IPS-18a (cell line): ENCODE results near the gene NOP10.
A peak's percentile ranks its signal among the peaks of the same experiment; 100 is the strongest.
"Not testable (repeated sequence)": the region's sequence is repeated elsewhere in the genome, so short reads cannot be mapped to it uniquely, and the experiment has no call there.

Experiments used
- H3K27ac ChIP-seq: one replicate; pipeline ENCODE4 v1.5.1; 2013; ENCODE audit warnings: low read length
- H3K27me3 ChIP-seq: one replicate; pipeline ENCODE4 v1.6.1; 2013; ENCODE audit warnings: mild to moderate bottlenecking, low read length; ENCODE audit not compliant: control insufficient read depth, insufficient read depth
- H3K36me3 ChIP-seq: one replicate; pipeline ENCODE4 v1.6.1; 2013; ENCODE audit warnings: low read depth, low read length; ENCODE audit not compliant: control insufficient read depth
- H3K4me1 ChIP-seq: one replicate; pipeline ENCODE4 v1.6.1; 2013; ENCODE audit warnings: low read depth, low read length; ENCODE audit not compliant: control insufficient read depth
- H3K4me3 ChIP-seq: one replicate; pipeline ENCODE4 v1.5.1; 2013; ENCODE audit warnings: low read length
- H3K9ac ChIP-seq: one replicate; pipeline ENCODE4 v1.6.1; 2013; ENCODE audit warnings: mild to moderate bottlenecking, low read length, moderate library complexity
- H3K9me3 ChIP-seq: one replicate; pipeline ENCODE4 v1.6.1; 2013; ENCODE audit warnings: low read depth, low read length; ENCODE audit not compliant: control insufficient read depth

Gene NOP10

GRCh38 chr15:34342737-34343575 is at the start of gene NOP10, which contains the start of gene NUTM1:
Gene NOP10, minus strand, starts transcription at chr15:34343136. Its CDS starts 63 bp downstream, at chr15:34343073.
Gene NUTM1, plus strand, starts transcription at chr15:34343315. Its CDS starts 382 bp downstream, at chr15:34343697.
- peak within 1 kb of the TSS; percentile 62 for H3K27ac ChIP-seq
- peak within 1 kb of the TSS; percentile 92 for H3K9ac ChIP-seq
- peaks cover 5% of the 10 kb centered on the region for H3K4me1 ChIP-seq
- no peaks in the 10 kb centered on the region for H3K9me3 ChIP-seq
- H3K36me3 ChIP-seq, result peaks cover 18% of the 10 kb centered on the region
- H3K4me3 ChIP-seq, result peak within 1 kb of the TSS; percentile 82
- no peaks in the 10 kb centered on the region for H3K27me3 ChIP-seq

GRCh38 chr15:34389594-34390086 is 46.7 kb upstream of the NOP10 start:
- H3K9ac ChIP-seq, H3K27me3 ChIP-seq, H3K9me3 ChIP-seq, H3K27ac ChIP-seq, H3K4me1 ChIP-seq, H3K4me3 ChIP-seq, H3K36me3 ChIP-seq: not testable (repeated sequence)

GRCh38 chr15:34381829-34382521 is 39.0 kb upstream of the NOP10 start:
- H3K9me3 ChIP-seq, H3K4me3 ChIP-seq, H3K4me1 ChIP-seq, H3K27me3 ChIP-seq, H3K27ac ChIP-seq, H3K36me3 ChIP-seq, H3K9ac ChIP-seq: not testable (repeated sequence)

GRCh38 chr15:34380491-34380890 is 37.6 kb upstream of the NOP10 start:
- H3K4me1 ChIP-seq, H3K9ac ChIP-seq, H3K4me3 ChIP-seq, H3K27ac ChIP-seq, H3K27me3 ChIP-seq, H3K36me3 ChIP-seq, H3K9me3 ChIP-seq: not testable (repeated sequence)

- Histone ChIP-seq H3K4me3 (no peak overlapping the region), H3K4me1 (peaks cover 7% of the 10 kb centered on the region), H3K9me3 (no peaks in the 10 kb centered on the region), H3K27me3 (no peaks in the 10 kb centered on the region), H3K9ac (no peak overlapping the region), H3K36me3 (no peaks in the 10 kb centered on the region), H3K27ac (no peak overlapping the region)
Measured at GRCh38 chr15:34376856-34377255, 33.9 kb upstream of the NOP10 start.

- H3K9me3 ChIP-seq, H3K36me3 ChIP-seq, H3K27ac ChIP-seq, H3K27me3 ChIP-seq, H3K4me3 ChIP-seq, H3K4me1 ChIP-seq, H3K9ac ChIP-seq: not testable (repeated sequence)
Measured at GRCh38 chr15:34375541-34375940, 32.6 kb upstream of the NOP10 start.

GRCh38 chr15:34374816-34375215 is 31.9 kb upstream of the NOP10 start:
- Histone ChIP-seq H3K36me3 (no peaks in the 10 kb centered on the region), H3K9ac (no peak overlapping the region), H3K4me3 (no peak overlapping the region), H3K27me3 (no peaks in the 10 kb centered on the region), H3K4me1 (peaks cover 7% of the 10 kb centered on the region), H3K27ac (no peak overlapping the region), H3K9me3 (no peaks in the 10 kb centered on the region)

GRCh38 chr15:34373951-34374350 is 31.0 kb upstream of the NOP10 start:
- no peaks in the 10 kb centered on the region for H3K36me3 ChIP-seq
- no peak overlapping the region for H3K4me3 ChIP-seq
- H3K4me1 ChIP-seq, result peaks cover 7% of the 10 kb centered on the region
- no peak overlapping the region for H3K27ac ChIP-seq
- no peak overlapping the region for H3K9ac ChIP-seq
- H3K9me3 ChIP-seq, result no peaks in the 10 kb centered on the region
- no peaks in the 10 kb centered on the region for H3K27me3 ChIP-seq

- peaks cover 8% of the 10 kb centered on the region for H3K4me1 ChIP-seq
- H3K9ac ChIP-seq, result no peak overlapping the region
- H3K27me3 ChIP-seq, result no peaks in the 10 kb centered on the region
- H3K9me3 ChIP-seq, result no peaks in the 10 kb centered on the region
- H3K36me3 ChIP-seq, result no peaks in the 10 kb centered on the region
- no peak overlapping the region for H3K27ac ChIP-seq
- no peak overlapping the region for H3K4me3 ChIP-seq
Measured at GRCh38 chr15:34370643-34371042, 27.7 kb upstream of the NOP10 start.

- H3K36me3 ChIP-seq, result no peaks in the 10 kb centered on the region
- no peaks in the 10 kb centered on the region for H3K9me3 ChIP-seq
- no peak overlapping the region for H3K27ac ChIP-seq
- no peaks in the 10 kb centered on the region for H3K27me3 ChIP-seq
- no peak overlapping the region for H3K4me3 ChIP-seq
- H3K4me1 ChIP-seq, result peaks cover 10% of the 10 kb centered on the region
- no peak overlapping the region for H3K9ac ChIP-seq
Measured at GRCh38 chr15:34370129-34370528, 27.2 kb upstream of the NOP10 start.

- Histone ChIP-seq H3K9me3 (no peaks in the 10 kb centered on the region), H3K4me1 (peaks cover 7% of the 10 kb centered on the region), H3K4me3 (peak within 1 kb of the TSS; percentile 63), H3K27ac (peak within 1 kb of the TSS; percentile 74), H3K36me3 (peaks cover 10% of the 10 kb centered on the region), H3K27me3 (no peaks in the 10 kb centered on the region), H3K9ac (peak within 1 kb of the TSS; percentile 87)
Measured at GRCh38 chr15:34367101-34368081, 24.5 kb upstream of the NOP10 start, which contains the start of gene LPCAT4. Gene LPCAT4, minus strand, starts transcription at chr15:34367196. Its CDS starts 96 bp downstream, at chr15:34367100.
